ENCODE measurements around the gene LDLRAD4.

Gene LDLRAD4

GRCh38 chr18:13289481-13290205, 71.1 kb downstream of the LDLRAD4 start:
- no peak for DNase-seq

- DNase-seq = no peak
Measured at GRCh38 chr18:13290856-13291271, 72.3 kb downstream of the LDLRAD4 start.

- no peak for DNase-seq
Measured at GRCh38 chr18:13291299-13291698, 72.7 kb downstream of the LDLRAD4 start.

GRCh38 chr18:13291745-13292447, 73.3 kb downstream of the LDLRAD4 start:
- no peak for DNase-seq

- DNase-seq = no peak
Measured at GRCh38 chr18:13292736-13293135, 74.2 kb downstream of the LDLRAD4 start.

GRCh38 chr18:13294309-13294708, 75.7 kb downstream of the LDLRAD4 start:
- no peak for DNase-seq

- no peak for DNase-seq
Measured at GRCh38 chr18:13295894-13296293, 77.3 kb downstream of the LDLRAD4 start.

- DNase-seq = no peak
Measured at GRCh38 chr18:13296867-13297574, 78.5 kb downstream of the LDLRAD4 start.

GRCh38 chr18:13298262-13298661, 79.7 kb downstream of the LDLRAD4 start:
- DNase-seq = no peak

- DNase-seq = no peak
Measured at GRCh38 chr18:13300029-13300428, 81.5 kb downstream of the LDLRAD4 start.

GRCh38 chr18:13300796-13301195, 82.2 kb downstream of the LDLRAD4 start:
- no peak for DNase-seq

GRCh38 chr18:13302040-13302439, 83.5 kb downstream of the LDLRAD4 start:
- DNase-seq = no peak

GRCh38 chr18:13302457-13303225, 84.1 kb downstream of the LDLRAD4 start:
- DNase-seq = no peak

GRCh38 chr18:13303756-13304364, 85.3 kb downstream of the LDLRAD4 start:
- no peak for DNase-seq

GRCh38 chr18:13305301-13305700, 86.7 kb downstream of the LDLRAD4 start:
- DNase-seq = no peak

- no peak for DNase-seq
Measured at GRCh38 chr18:13306583-13306982, 88.0 kb downstream of the LDLRAD4 start.

GRCh38 chr18:13308369-13308768, 89.8 kb downstream of the LDLRAD4 start:
- DNase-seq = no peak

GRCh38 chr18:13309031-13309747, 90.6 kb downstream of the LDLRAD4 start:
- DNase-seq = no peak

GRCh38 chr18:13309748-13310670, 91.4 kb downstream of the LDLRAD4 start:
- no peak for DNase-seq

GRCh38 chr18:13311193-13311592, 92.6 kb downstream of the LDLRAD4 start:
- DNase-seq = no peak

- DNase-seq = no peak
Measured at GRCh38 chr18:13312515-13312914, 94.0 kb downstream of the LDLRAD4 start.
